Measurements from ENCODE around the gene CD81. TPM values are rescaled to one million over a fixed set of nuclear protein-coding genes. Genes with fewer than 3 reads are reported as not detected.

CD81 gene
- total and polyA plus RNA-seq, 2 experiments from 2014 or later = 88.6 to 290 TPM

DNA sequence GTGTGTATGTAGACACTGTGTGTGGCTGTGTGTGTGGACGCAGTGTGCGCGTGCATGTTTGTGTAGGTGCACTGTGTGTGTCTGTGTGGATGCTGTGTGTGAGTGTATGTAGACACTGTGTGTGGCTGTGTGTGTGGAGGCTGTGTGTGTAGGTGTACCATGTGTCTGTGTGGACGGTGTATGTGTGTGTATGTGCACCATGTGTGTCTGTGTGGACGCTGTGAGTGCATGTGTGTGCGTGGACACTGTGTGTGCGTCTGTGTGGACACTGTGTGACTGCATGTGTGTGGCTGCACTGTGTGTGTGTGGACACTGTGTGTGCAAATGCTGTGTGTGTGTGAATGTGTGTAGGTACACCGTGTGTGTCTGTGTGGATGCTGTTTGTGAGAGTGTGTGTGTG lies 56.9 kb downstream of the CD81 start:
- Histone ChIP-seq H3F3A (replicated peaks; ENCODE audit: low read depth) (no peaks in the 10 kb centered on the region), H3K36me3 (ENCODE audit: insufficient read depth) (no peaks in the 10 kb centered on the region), H3K4me3 (no peak overlapping the region), H4K20me1 (replicated peaks; ENCODE audit: insufficient read depth) (no peaks in the 10 kb centered on the region), H3K4me1 (ENCODE audit: insufficient read depth) (no peaks in the 10 kb centered on the region), H3K27me3 (ENCODE audit: insufficient read depth) (peaks cover 3% of the 10 kb centered on the region; the same call in 1 of the 2 replicates), H3K9me2 (ENCODE audit: insufficient read depth) (no peaks in the 10 kb centered on the region), H2AFZ (no peak overlapping the region), H3K79me2 (replicated peaks; ENCODE audit: insufficient read depth) (no peaks in the 10 kb centered on the region), H3K4me2 (no peak overlapping the region), H3K27ac (ENCODE audit: low read depth) (no peak overlapping the region)
- H3K36me3 Mint-ChIP-seq (ENCODE audit: low read depth) = no peaks in the 10 kb centered on the region
- TF ChIP-seq CREB1 (CRISPR knock-in tag; IDR thresholded peaks at IDR 0.05; ENCODE audit: low read depth) = no peak
- TF ChIP-seq, protein P1, sequence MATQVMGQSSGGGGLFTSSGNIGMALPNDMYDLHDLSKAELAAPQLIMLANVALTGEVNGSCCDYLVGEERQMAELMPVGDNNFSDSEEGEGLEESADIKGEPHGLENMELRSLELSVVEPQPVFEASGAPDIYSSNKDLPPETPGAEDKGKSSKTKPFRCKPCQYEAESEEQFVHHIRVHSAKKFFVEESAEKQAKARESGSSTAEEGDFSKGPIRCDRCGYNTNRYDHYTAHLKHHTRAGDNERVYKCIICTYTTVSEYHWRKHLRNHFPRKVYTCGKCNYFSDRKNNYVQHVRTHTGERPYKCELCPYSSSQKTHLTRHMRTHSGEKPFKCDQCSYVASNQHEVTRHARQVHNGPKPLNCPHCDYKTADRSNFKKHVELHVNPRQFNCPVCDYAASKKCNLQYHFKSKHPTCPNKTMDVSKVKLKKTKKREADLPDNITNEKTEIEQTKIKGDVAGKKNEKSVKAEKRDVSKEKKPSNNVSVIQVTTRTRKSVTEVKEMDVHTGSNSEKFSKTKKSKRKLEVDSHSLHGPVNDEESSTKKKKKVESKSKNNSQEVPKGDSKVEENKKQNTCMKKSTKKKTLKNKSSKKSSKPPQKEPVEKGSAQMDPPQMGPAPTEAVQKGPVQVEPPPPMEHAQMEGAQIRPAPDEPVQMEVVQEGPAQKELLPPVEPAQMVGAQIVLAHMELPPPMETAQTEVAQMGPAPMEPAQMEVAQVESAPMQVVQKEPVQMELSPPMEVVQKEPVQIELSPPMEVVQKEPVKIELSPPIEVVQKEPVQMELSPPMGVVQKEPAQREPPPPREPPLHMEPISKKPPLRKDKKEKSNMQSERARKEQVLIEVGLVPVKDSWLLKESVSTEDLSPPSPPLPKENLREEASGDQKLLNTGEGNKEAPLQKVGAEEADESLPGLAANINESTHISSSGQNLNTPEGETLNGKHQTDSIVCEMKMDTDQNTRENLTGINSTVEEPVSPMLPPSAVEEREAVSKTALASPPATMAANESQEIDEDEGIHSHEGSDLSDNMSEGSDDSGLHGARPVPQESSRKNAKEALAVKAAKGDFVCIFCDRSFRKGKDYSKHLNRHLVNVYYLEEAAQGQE (IDR thresholded peaks at IDR 0.05; ENCODE audit: unreplicated experiment) = no peak
- no peak for TF ChIP-seq POLR2AphosphoS5 (IDR thresholded peaks at IDR 0.05; ENCODE audit: low read depth)
- no peak for TF ChIP-seq EZH2phosphoT487 (IDR thresholded peaks at IDR 0.05; ENCODE audit: unreplicated experiment)
- TF ChIP-seq JUNB (IDR thresholded peaks at IDR 0.05; ENCODE audit: unreplicated experiment) = no peak
- no peak for TF ChIP-seq ZNF114 (CRISPR knock-in tag; IDR thresholded peaks at IDR 0.05)
- no peak for TF ChIP-seq ZNF331 (CRISPR knock-in tag; IDR thresholded peaks at IDR 0.05; ENCODE audit: low read depth)
- TF ChIP-seq, protein P2, sequence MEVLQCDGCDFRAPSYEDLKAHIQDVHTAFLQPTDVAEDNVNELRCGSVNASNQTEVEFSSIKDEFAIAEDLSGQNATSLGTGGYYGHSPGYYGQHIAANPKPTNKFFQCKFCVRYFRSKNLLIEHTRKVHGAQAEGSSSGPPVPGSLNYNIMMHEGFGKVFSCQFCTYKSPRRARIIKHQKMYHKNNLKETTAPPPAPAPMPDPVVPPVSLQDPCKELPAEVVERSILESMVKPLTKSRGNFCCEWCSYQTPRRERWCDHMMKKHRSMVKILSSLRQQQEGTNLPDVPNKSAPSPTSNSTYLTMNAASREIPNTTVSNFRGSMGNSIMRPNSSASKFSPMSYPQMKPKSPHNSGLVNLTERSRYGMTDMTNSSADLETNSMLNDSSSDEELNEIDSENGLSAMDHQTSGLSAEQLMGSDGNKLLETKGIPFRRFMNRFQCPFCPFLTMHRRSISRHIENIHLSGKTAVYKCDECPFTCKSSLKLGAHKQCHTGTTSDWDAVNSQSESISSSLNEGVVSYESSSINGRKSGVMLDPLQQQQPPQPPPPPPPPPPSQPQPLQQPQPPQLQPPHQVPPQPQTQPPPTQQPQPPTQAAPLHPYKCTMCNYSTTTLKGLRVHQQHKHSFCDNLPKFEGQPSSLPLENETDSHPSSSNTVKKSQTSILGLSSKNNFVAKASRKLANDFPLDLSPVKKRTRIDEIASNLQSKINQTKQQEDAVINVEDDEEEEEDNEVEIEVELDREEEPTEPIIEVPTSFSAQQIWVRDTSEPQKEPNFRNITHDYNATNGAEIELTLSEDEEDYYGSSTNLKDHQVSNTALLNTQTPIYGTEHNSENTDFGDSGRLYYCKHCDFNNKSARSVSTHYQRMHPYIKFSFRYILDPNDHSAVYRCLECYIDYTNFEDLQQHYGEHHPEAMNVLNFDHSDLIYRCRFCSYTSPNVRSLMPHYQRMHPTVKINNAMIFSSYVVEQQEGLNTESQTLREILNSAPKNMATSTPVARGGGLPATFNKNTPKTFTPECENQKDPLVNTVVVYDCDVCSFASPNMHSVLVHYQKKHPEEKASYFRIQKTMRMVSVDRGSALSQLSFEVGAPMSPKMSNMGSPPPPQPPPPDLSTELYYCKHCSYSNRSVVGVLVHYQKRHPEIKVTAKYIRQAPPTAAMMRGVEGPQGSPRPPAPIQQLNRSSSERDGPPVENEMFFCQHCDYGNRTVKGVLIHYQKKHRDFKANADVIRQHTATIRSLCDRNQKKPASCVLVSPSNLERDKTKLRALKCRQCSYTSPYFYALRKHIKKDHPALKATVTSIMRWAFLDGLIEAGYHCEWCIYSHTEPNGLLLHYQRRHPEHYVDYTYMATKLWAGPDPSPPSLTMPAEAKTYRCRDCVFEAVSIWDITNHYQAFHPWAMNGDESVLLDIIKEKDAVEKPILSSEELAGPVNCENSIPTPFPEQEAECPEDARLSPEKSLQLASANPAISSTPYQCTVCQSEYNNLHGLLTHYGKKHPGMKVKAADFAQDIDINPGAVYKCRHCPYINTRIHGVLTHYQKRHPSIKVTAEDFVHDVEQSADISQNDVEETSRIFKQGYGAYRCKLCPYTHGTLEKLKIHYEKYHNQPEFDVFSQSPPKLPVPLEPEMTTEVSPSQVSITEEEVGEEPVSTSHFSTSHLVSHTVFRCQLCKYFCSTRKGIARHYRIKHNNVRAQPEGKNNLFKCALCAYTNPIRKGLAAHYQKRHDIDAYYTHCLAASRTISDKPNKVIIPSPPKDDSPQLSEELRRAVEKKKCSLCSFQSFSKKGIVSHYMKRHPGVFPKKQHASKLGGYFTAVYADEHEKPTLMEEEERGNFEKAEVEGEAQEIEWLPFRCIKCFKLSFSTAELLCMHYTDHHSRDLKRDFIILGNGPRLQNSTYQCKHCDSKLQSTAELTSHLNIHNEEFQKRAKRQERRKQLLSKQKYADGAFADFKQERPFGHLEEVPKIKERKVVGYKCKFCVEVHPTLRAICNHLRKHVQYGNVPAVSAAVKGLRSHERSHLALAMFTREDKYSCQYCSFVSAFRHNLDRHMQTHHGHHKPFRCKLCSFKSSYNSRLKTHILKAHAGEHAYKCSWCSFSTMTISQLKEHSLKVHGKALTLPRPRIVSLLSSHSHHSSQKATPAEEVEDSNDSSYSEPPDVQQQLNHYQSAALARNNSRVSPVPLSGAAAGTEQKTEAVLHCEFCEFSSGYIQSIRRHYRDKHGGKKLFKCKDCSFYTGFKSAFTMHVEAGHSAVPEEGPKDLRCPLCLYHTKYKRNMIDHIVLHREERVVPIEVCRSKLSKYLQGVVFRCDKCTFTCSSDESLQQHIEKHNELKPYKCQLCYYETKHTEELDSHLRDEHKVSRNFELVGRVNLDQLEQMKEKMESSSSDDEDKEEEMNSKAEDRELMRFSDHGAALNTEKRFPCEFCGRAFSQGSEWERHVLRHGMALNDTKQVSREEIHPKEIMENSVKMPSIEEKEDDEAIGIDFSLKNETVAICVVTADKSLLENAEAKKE (CRISPR knock-in tag; IDR thresholded peaks at IDR 0.05) = no peak
- TF ChIP-seq EZH2 (IDR thresholded peaks at IDR 0.05; ENCODE audit: low read depth, unreplicated experiment) = no peak
- no peak for TF ChIP-seq STAT1 (IDR thresholded peaks at IDR 0.05; ENCODE audit: unreplicated experiment)
- TF ChIP-seq, protein P3, sequence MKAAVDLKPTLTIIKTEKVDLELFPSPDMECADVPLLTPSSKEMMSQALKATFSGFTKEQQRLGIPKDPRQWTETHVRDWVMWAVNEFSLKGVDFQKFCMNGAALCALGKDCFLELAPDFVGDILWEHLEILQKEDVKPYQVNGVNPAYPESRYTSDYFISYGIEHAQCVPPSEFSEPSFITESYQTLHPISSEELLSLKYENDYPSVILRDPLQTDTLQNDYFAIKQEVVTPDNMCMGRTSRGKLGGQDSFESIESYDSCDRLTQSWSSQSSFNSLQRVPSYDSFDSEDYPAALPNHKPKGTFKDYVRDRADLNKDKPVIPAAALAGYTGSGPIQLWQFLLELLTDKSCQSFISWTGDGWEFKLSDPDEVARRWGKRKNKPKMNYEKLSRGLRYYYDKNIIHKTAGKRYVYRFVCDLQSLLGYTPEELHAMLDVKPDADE (IDR thresholded peaks at IDR 0.05) = no peak
- TF ChIP-seq, protein P4, sequence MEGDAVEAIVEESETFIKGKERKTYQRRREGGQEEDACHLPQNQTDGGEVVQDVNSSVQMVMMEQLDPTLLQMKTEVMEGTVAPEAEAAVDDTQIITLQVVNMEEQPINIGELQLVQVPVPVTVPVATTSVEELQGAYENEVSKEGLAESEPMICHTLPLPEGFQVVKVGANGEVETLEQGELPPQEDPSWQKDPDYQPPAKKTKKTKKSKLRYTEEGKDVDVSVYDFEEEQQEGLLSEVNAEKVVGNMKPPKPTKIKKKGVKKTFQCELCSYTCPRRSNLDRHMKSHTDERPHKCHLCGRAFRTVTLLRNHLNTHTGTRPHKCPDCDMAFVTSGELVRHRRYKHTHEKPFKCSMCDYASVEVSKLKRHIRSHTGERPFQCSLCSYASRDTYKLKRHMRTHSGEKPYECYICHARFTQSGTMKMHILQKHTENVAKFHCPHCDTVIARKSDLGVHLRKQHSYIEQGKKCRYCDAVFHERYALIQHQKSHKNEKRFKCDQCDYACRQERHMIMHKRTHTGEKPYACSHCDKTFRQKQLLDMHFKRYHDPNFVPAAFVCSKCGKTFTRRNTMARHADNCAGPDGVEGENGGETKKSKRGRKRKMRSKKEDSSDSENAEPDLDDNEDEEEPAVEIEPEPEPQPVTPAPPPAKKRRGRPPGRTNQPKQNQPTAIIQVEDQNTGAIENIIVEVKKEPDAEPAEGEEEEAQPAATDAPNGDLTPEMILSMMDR (conservative IDR thresholded peaks at IDR 0.05; ENCODE audit: low read depth in 2 of 2) = no peak
- TF ChIP-seq NANOG (IDR thresholded peaks at IDR 0.05; ENCODE audit: borderline replicate concordance) = no peak
- H3K4me1 Mint-ChIP-seq = no peaks in the 10 kb centered on the region
- H3K27ac Mint-ChIP-seq = no peak overlapping the region
- H3K9me3 Mint-ChIP-seq = no peaks in the 10 kb centered on the region
- peaks cover 12% of the 10 kb centered on the region for H3K27me3 Mint-ChIP-seq (ENCODE audit: insufficient read depth, low read depth, poor library complexity)
- ATAC-seq = no peak
- H3K4me3 Mint-ChIP-seq = no peak overlapping the region
- no peak for DNase-seq (ENCODE audit: low spot score)
